Pancreas (tissue), 10 donors: Measurements from ENCODE around the gene ETFRF1. TPM values are rescaled to one million over a fixed set of nuclear protein-coding genes. Genes with fewer than 3 reads are reported as not detected.

Source experiments
- ATAC-seq, 4 donors: fragments of 200-7000 bp; cut with Tn5 transposase; one replicate each; pipeline versions ENCODE4 v1.8.0 to v1.9.1; 2020; ENCODE audit warnings: mild to moderate bottlenecking in 4 of 4, moderate library complexity in 4 of 4
- DNase-seq, 6 donors: peaks; one replicate each; pipeline ENCODE4 v3.0.0-alpha.2; 2020
- FAIRE-seq: peaks from 2 replicates; lab custom pipeline; 2012; peaks lifted over from hg19 to GRCh38; lab: Jason Lieb, UNC
- H3K27ac ChIP-seq, 4 donors: fragments of 200-600 bp; sonication (generic); 1 replicate in 3 of 4; 2 replicates in 1 of 4; pipeline versions ENCODE4 v1.5.0 to v1.8.0; 2020
- H3K27me3 ChIP-seq, 4 donors: fragments of 200-600 bp; one replicate each; pipeline ENCODE4 v1.8.0; 2021
- H3K36me3 ChIP-seq, 3 donors: fragments of 200-600 bp; sonication (generic) in 1 of 3; one replicate each; pipeline versions ENCODE4 v1.5.0 to v1.8.0; 2020 to 2021
- H3K4me1 ChIP-seq, 3 donors: fragments of 200-600 bp; one replicate each; pipeline ENCODE4 v1.8.0; 2021
- H3K4me3 ChIP-seq, 4 donors: fragments of 200-600 bp; sonication (generic) in 2 of 4; one replicate each; pipeline versions ENCODE4 v1.5.0 to v1.8.0; 2020 to 2021
- H3K9me3 ChIP-seq, 4 donors: fragments of 200-600 bp; one replicate each; pipeline ENCODE4 v1.8.0; 2021
- CTCF ChIP-seq, 4 donors: fragments of 200-600 bp; sonication (generic) in 3 of 4; IDR thresholded peaks; one replicate each; pipeline versions ENCODE4 v1.5.0 to v1.8.0; 2021; ENCODE audit warnings: antibody characterized with exemption in 4 of 4
- WGBS, 2 donors: extraction: QIAGEN DNeasy Blood & Tissue Kit; methylation state at CpG; one replicate each; pipeline ENCODE4 v1.1.7; 2013; 5-methylcytosine and 5-hydroxymethylcytosine counted together
- intact Hi-C, 3 donors: fragments of 100-400 bp; cut with DNase I; formaldehyde crosslinking; loops; one replicate each; pipeline versions ENCODE4 v1.11.1 to v1.14.2; 2022
- polyA plus RNA-seq, 2 donors: library from polyadenylated mRNA; stranded (reverse); fragments of 200-250 nt; gene quantifications; one replicate each; pipeline ENCODE4 v1.2.3, GENCODE V29; 2013
- total RNA-seq, 6 donors: library from RNA; stranded (reverse); fragmentation: NEBNext Ultra II Directional in 4 of 6; extraction: Animal tissue kit (Norgen Biotek cat#: 25700) in 4 of 6; gene quantifications; one replicate each; pipeline versions ENCODE4 v1.2.1 to v1.2.4, GENCODE V29; 2021 to 2023
- donor health status: healthy with polysubstance abuse.
- donor health status: DM: no; HTN: no; CAD: no; lungs with moderate emphysema.
- donor health status: DM: no; HTN: no; CAD: no.
- donor health status: control.
- donor health status: control.
- donor health status: Bipolar disorder and iron deficiency.
- donor health status: DM: yes; HTN: yes; CAD: no.
- donor health status: DM: no; HTN: no; CAD: no.
- donor health status: DM: no; HTN: no; CAD: no.
- donor health status: DM: yes; HTN: yes; CAD: no.

Gene ETFRF1
- total and polyA plus RNA-seq, 8 donors: 8.3 to 26.1 (median 9.8) TPM

GRCh38 chr12:25194214-25194613 is 823 bp upstream of the ETFRF1 start:
- ATAC-seq (no peak), DNase-seq (no peak), FAIRE-seq (no peak)
- Histone ChIP-seq H3K9me3 (no peaks in the 10 kb centered on the region), H3K36me3 (no peaks in the 10 kb centered on the region), H3K4me3 (peak overlapping the region in 2 of 4 donors; percentile 67 to 78), H3K4me1 (no peaks in the 10 kb centered on the region), H3K27ac (peak overlapping the region in 3 of 4 donors; percentile 91 to 93 (median 93)), H3K27me3 (no peaks in the 10 kb centered on the region)
- intact Hi-C loops: no loop called here
- no peak for TF ChIP-seq CTCF (IDR thresholded peaks at IDR 0.05)
- 25 to 27% methylated on average over 1 of the region's 1 CpG for WGBS, 2 donors

- ATAC-seq (peak; percentile 22 to 40 (median 28)), FAIRE-seq (no peak), DNase-seq (no peak)
- WGBS, 2 donors: 5 to 6% methylated on average over 11 of the region's 11 CpGs
- no peak for TF ChIP-seq CTCF (IDR thresholded peaks at IDR 0.05)
- H3K9me3 ChIP-seq: no peaks in the 10 kb centered on the region
- no peaks in the 10 kb centered on the region for H3K27me3 ChIP-seq
- peak overlapping the region; percentile 31 to 78 (median 61) for H3K4me3 ChIP-seq
- intact Hi-C loops: no loop called here
- peak overlapping the region; percentile 85 to 93 (median 92) for H3K27ac ChIP-seq
- no peaks in the 10 kb centered on the region for H3K4me1 ChIP-seq
- no peaks in the 10 kb centered on the region for H3K36me3 ChIP-seq
Measured at GRCh38 chr12:25194722-25195055, 348 bp upstream of the ETFRF1 start.

- Histone ChIP-seq H3K27ac (no peak overlapping the region), H3K4me3 (no peak overlapping the region), H3K27me3 (no peaks in the 10 kb centered on the region), H3K36me3 (no peaks in the 10 kb centered on the region), H3K9me3 (no peaks in the 10 kb centered on the region), H3K4me1 (no peaks in the 10 kb centered on the region)
- ATAC-seq: no peak
- intact Hi-C loops: no loop called here
- 62 to 65% methylated on average over 2 of the region's 2 CpGs for WGBS, 2 donors
- TF ChIP-seq CTCF (IDR thresholded peaks at IDR 0.05): no peak
- DNase-seq: no peak
- no peak for FAIRE-seq
Measured at GRCh38 chr12:25197608-25198007, 2.6 kb downstream of the ETFRF1 start.

GRCh38 chr12:25200703-25201102 is 5.7 kb downstream of the ETFRF1 start:
- no peaks in the 10 kb centered on the region for H3K4me1 ChIP-seq
- H3K36me3 ChIP-seq: peaks cover 0 to 4% (median 0%) of the 10 kb centered on the region in 3 donors
- no peaks in the 10 kb centered on the region for H3K27me3 ChIP-seq
- no peaks in the 10 kb centered on the region for H3K9me3 ChIP-seq
- no peak overlapping the region for H3K4me3 ChIP-seq
- no peak for DNase-seq
- 90 to 100% methylated on average over 1 of the region's 1 CpG for WGBS, 2 donors
- intact Hi-C loops: no loop called here
- H3K27ac ChIP-seq: no peak overlapping the region
- no peak for TF ChIP-seq CTCF (IDR thresholded peaks at IDR 0.05)
- FAIRE-seq: no peak
- ATAC-seq: no peak

- 88 to 90% methylated on average over 2 of the region's 2 CpGs for WGBS, 2 donors
- Histone ChIP-seq H3K27me3 (no peaks in the 10 kb centered on the region), H3K9me3 (no peaks in the 10 kb centered on the region), H3K27ac (no peak overlapping the region), H3K36me3 (peaks cover 0 to 4% (median 0%) of the 10 kb centered on the region in 3 donors), H3K4me3 (no peak overlapping the region), H3K4me1 (no peaks in the 10 kb centered on the region)
- intact Hi-C loops: no loop called here
- TF ChIP-seq CTCF (IDR thresholded peaks at IDR 0.05): no peak
- ATAC-seq (no peak), FAIRE-seq (no peak), DNase-seq (no peak)
Measured at GRCh38 chr12:25202137-25202536, 7.1 kb downstream of the ETFRF1 start.
